Small intestine (tissue), 7 donors: Measurements from ENCODE around the gene IGF1R. TPM values are rescaled to one million over a fixed set of nuclear protein-coding genes. Genes with fewer than 3 reads are reported as not detected.

Experiments used
- DNase-seq, 2 donors: peaks; one replicate each; pipeline versions ENCODE4 v3.0.0 to v3.0.0-alpha.2; 2013
- FAIRE-seq: peaks from 2 replicates; lab custom pipeline; 2012; peaks lifted over from hg19 to GRCh38; lab: Jason Lieb, UNC
- H3K27ac ChIP-seq, 3 donors: one replicate each; pipeline ENCODE4 v1.5.1; 2013; ENCODE audit warnings: low read length in 2 of 3, mild to moderate bottlenecking in 2 of 3, control low read depth in 1 of 3, inconsistent platforms in 1 of 3, low read depth in 1 of 3, moderate library complexity in 1 of 3
- H3K27me3 ChIP-seq, 3 donors: one replicate each; pipeline ENCODE4 v1.6.1; 2013; ENCODE audit warnings: low read length in 3 of 3, inconsistent platforms in 1 of 3; ENCODE audit not compliant: control insufficient read depth in 3 of 3, insufficient read depth in 3 of 3
- H3K36me3 ChIP-seq, 3 donors: one replicate each; pipeline ENCODE4 v1.6.1; 2013; ENCODE audit warnings: low read length in 3 of 3, inconsistent platforms in 1 of 3, low read depth in 1 of 3, mild to moderate bottlenecking in 1 of 3, moderate library complexity in 1 of 3; ENCODE audit not compliant: control insufficient read depth in 3 of 3, insufficient read depth in 2 of 3
- H3K4me1 ChIP-seq, 3 donors: one replicate each; pipeline ENCODE4 v1.6.1; 2013; ENCODE audit warnings: low read length in 2 of 3, inconsistent platforms in 1 of 3, low read depth in 1 of 3, mild to moderate bottlenecking in 1 of 3, moderate library complexity in 1 of 3; ENCODE audit not compliant: control insufficient read depth in 3 of 3, insufficient read depth in 2 of 3
- H3K4me3 ChIP-seq, 3 donors: one replicate each; pipeline ENCODE4 v1.5.1; 2013; ENCODE audit warnings: low read length in 3 of 3, control low read depth in 1 of 3, inconsistent platforms in 1 of 3, low read depth in 1 of 3, mild to moderate bottlenecking in 1 of 3, moderate library complexity in 1 of 3
- H3K9me3 ChIP-seq, 2 donors: one replicate each; pipeline ENCODE4 v1.6.1; 2013; ENCODE audit warnings: low read depth in 1 of 2, low read length in 1 of 2; ENCODE audit not compliant: control insufficient read depth in 2 of 2, insufficient read depth in 1 of 2
- WGBS, 3 donors: extraction: QIAGEN DNeasy Blood & Tissue Kit; methylation state at CpG; one replicate each; pipeline ENCODE4 v1.1.7; 2013; 5-methylcytosine and 5-hydroxymethylcytosine counted together
- polyA plus RNA-seq, 4 donors: library from polyadenylated mRNA; stranded (reverse) in 3 of 4; unstranded in 1 of 4; fragments of 200-250 nt in 3 of 4; fragments of 120-200 nt in 1 of 4; gene quantifications; one replicate each; pipeline versions ENCODE4 v1.2.1 to v1.2.3, GENCODE V29; 2013
- donor health status: healthy with polysubstance abuse.
- donor health status: control.
- donor health status: control.
- donor health status: Bipolar disorder and iron deficiency.
- donor health status: healthy.

The IGF1R gene
- polyA plus RNA-seq, 4 donors, result 0.54 to 27.9 (median 3.8) TPM

- no peaks in the 10 kb centered on the region for H3K27me3 ChIP-seq
- H3K4me1 ChIP-seq, result peaks cover 0 to 3% (median 0%) of the 10 kb centered on the region in 3 donors
- no peak for FAIRE-seq
- 92 to 96% (median 95%) methylated on average over 4 of the region's 4 CpGs for WGBS, 3 donors
- peaks cover 0 to 30% (median 0%) of the 10 kb centered on the region in 3 donors for H3K36me3 ChIP-seq
- H3K4me3 ChIP-seq, result no peak overlapping the region
- H3K27ac ChIP-seq, result no peak overlapping the region
- DNase-seq, result no peak
- H3K9me3 ChIP-seq, result no peaks in the 10 kb centered on the region
These were observed 254.6 kb downstream of the IGF1R start for GRCh38 chr15:98902931-98903330.

- no peak overlapping the region for H3K4me3 ChIP-seq
- H3K27ac ChIP-seq, result no peak overlapping the region
- FAIRE-seq (no peak), DNase-seq (no peak)
- no peaks in the 10 kb centered on the region for H3K27me3 ChIP-seq
- no peaks in the 10 kb centered on the region for H3K9me3 ChIP-seq
- H3K4me1 ChIP-seq, result peaks cover 0 to 3% (median 0%) of the 10 kb centered on the region in 3 donors
- 79 to 85% (median 83%) methylated on average over 9 of the region's 9 CpGs for WGBS, 3 donors
- peaks cover 0 to 33% (median 0%) of the 10 kb centered on the region in 3 donors for H3K36me3 ChIP-seq
These were observed 255.2 kb downstream of the IGF1R start for GRCh38 chr15:98903377-98904018.

- Histone ChIP-seq H3K4me1 (peaks cover 0 to 3% (median 0%) of the 10 kb centered on the region in 3 donors), H3K4me3 (no peak overlapping the region), H3K36me3 (peaks cover 0 to 36% (median 0%) of the 10 kb centered on the region in 3 donors), H3K9me3 (no peaks in the 10 kb centered on the region), H3K27ac (no peak overlapping the region), H3K27me3 (no peaks in the 10 kb centered on the region)
- peak in 1 of 2 donors; percentile 46 for DNase-seq
- FAIRE-seq, result no peak
- 23 to 29% (median 28%) methylated on average over 4 of the region's 4 CpGs for WGBS, 3 donors
These were observed 256.2 kb downstream of the IGF1R start for GRCh38 chr15:98904544-98904943.

GRCh38 chr15:98905963-98906711, 257.8 kb downstream of the IGF1R start:
- DNase-seq (no peak), FAIRE-seq (no peak)
- Histone ChIP-seq H3K27ac (no peak overlapping the region), H3K27me3 (no peaks in the 10 kb centered on the region), H3K4me1 (peaks cover 0 to 3% (median 0%) of the 10 kb centered on the region in 3 donors), H3K36me3 (peaks cover 0 to 42% (median 0%) of the 10 kb centered on the region in 3 donors), H3K4me3 (no peak overlapping the region), H3K9me3 (no peaks in the 10 kb centered on the region)
- WGBS, 3 donors, result 82 to 86% (median 84%) methylated on average over 7 of the region's 7 CpGs

GRCh38 chr15:98906712-98907083, 258.4 kb downstream of the IGF1R start:
- FAIRE-seq (no peak), DNase-seq (no peak)
- H3K36me3 ChIP-seq, result peaks cover 0 to 46% (median 0%) of the 10 kb centered on the region in 3 donors
- 57 to 66% (median 62%) methylated on average over 6 of the region's 6 CpGs for WGBS, 3 donors
- H3K9me3 ChIP-seq, result no peaks in the 10 kb centered on the region
- peaks cover 0 to 3% (median 0%) of the 10 kb centered on the region in 3 donors for H3K4me1 ChIP-seq
- no peak overlapping the region for H3K4me3 ChIP-seq
- H3K27ac ChIP-seq, result no peak overlapping the region
- H3K27me3 ChIP-seq, result no peaks in the 10 kb centered on the region

GRCh38 chr15:98907927-98908471, 259.7 kb downstream of the IGF1R start:
- Histone ChIP-seq H3K27me3 (no peaks in the 10 kb centered on the region), H3K9me3 (no peaks in the 10 kb centered on the region), H3K4me1 (peaks cover 0 to 3% (median 0%) of the 10 kb centered on the region in 3 donors), H3K36me3 (peaks cover 0 to 55% (median 2%) of the 10 kb centered on the region in 3 donors), H3K4me3 (no peak overlapping the region), H3K27ac (no peak overlapping the region)
- no peak for DNase-seq
- FAIRE-seq, result no peak
- 85 to 95% (median 90%) methylated on average over 4 of the region's 4 CpGs for WGBS, 3 donors

GRCh38 chr15:98909968-98910885, 261.9 kb downstream of the IGF1R start:
- no peak overlapping the region for H3K27ac ChIP-seq
- FAIRE-seq (no peak), DNase-seq (no peak)
- H3K36me3 ChIP-seq, result peaks cover 0 to 66% (median 2%) of the 10 kb centered on the region in 3 donors
- no peaks in the 10 kb centered on the region for H3K27me3 ChIP-seq
- peaks cover 0 to 4% (median 0%) of the 10 kb centered on the region in 3 donors for H3K4me1 ChIP-seq
- no peak overlapping the region for H3K4me3 ChIP-seq
- H3K9me3 ChIP-seq, result no peaks in the 10 kb centered on the region
- WGBS, 3 donors, result 90 to 92% (median 92%) methylated on average over 21 of the region's 21 CpGs
